Measurements from ENCODE around the gene PLCB4.

DNA sequence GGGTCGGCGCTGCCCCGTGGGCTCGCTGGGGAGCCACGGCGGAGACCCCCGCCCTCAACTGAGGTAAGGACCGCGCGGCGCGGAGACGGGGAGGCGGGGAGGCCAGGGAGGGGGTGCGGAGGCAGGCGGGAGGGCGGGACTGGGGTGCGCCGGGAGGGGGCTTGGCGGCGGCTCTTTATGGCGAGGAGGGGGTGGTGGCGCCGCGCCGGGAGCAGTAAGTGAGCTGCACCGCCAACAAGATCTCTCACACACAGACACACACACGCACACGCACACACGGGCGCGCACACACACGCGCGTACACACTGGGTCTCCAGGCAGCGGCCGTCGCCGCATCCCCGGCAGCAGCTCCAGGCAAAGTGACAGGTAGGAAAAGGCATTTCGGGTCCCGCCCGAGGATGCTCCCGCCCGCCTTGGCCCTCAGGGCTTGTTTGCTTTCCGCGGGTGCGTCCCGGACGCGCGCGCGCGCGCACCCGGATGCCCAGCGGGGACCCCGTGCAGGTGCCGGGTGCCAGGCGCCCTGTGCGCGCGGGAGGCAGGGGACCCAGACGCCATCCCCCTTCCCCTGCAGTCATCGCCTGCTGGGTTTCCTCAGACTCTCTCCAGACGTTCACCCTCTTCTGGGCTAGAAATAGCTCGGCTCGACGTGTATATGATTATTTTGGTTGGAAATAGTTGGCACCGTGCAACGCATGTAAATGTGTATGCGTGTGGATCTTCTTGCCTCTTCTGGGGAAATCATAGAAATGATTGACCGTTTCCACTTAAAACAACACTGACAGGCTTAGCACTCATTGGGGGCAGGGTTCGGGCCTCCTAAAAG lies at the start of gene PLCB4:
- TF ChIP-seq, protein P1, sequence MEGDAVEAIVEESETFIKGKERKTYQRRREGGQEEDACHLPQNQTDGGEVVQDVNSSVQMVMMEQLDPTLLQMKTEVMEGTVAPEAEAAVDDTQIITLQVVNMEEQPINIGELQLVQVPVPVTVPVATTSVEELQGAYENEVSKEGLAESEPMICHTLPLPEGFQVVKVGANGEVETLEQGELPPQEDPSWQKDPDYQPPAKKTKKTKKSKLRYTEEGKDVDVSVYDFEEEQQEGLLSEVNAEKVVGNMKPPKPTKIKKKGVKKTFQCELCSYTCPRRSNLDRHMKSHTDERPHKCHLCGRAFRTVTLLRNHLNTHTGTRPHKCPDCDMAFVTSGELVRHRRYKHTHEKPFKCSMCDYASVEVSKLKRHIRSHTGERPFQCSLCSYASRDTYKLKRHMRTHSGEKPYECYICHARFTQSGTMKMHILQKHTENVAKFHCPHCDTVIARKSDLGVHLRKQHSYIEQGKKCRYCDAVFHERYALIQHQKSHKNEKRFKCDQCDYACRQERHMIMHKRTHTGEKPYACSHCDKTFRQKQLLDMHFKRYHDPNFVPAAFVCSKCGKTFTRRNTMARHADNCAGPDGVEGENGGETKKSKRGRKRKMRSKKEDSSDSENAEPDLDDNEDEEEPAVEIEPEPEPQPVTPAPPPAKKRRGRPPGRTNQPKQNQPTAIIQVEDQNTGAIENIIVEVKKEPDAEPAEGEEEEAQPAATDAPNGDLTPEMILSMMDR (conservative IDR thresholded peaks at IDR 0.05 in 1 of 2, IDR thresholded peaks at IDR 0.05 in 1 of 2; ENCODE audit: low read depth in 1 of 2, low read length in 2 of 2): no peak
- no peak for TF ChIP-seq EZH2 (IDR thresholded peaks at IDR 0.05; ENCODE audit: low read length, missing control alignments)

Data from fibroblast of lung (primary cell).